Fibroblast of mammary gland (primary cell): ENCODE results near the gene RPS26.
"Not testable (repeated sequence)": the region's sequence is repeated elsewhere in the genome, so short reads cannot be mapped to it uniquely, and the experiment has no call there.

ENCODE experiments used
- DNase-seq: peaks from one replicate; pipeline ENCODE4 v3.0.0-alpha.2; 2010; ENCODE audit warnings: low read depth
- H3K4me3 ChIP-seq: 2 replicates; pipeline ENCODE4 v1.5.1; 2011; ENCODE audit warnings: low read depth, mild to moderate bottlenecking, low read length, moderate library complexity; ENCODE audit not compliant: control insufficient read depth
- TF ChIP-seq, protein P1 (sequence below): conservative IDR thresholded peaks from 2 replicates; pipeline ENCODE4 v1.5.1; 2011; ENCODE audit warnings: low read depth, low read length, inconsistent platforms; ENCODE audit not compliant: control insufficient read depth, insufficient read depth

Gene RPS26

DNA sequence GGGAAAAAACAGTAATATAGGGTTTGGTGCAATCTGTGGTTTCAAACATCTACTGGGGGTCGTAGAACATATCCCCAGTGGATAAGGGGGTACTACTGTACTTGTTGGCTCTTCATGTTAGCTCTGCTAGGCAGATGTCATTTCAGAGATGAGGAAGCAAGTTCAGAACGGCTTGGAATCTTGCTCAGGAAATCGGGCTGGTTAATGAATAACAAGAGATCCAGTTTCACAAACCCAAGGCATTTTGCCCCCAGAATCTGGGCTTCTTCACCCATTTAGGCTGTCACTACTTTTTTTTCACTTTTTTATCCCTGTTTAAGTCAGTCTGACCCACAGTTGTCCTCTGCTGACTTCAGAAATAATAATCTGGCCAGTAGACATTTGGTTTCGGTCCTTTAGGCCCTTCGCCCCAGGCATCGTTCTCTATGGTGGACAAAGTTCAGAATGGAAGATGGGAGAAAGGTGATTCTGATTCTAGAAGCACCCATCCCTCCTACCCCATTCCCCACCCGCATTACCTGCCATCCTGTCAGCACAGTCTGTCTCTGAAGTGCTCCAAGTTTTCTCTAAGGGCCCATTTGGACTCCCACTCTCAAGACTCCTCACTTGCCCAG is 40.1 kb upstream of the RPS26 start:
- DNase-seq = no peak
- no peak overlapping the region for H3K4me3 ChIP-seq
- TF ChIP-seq, protein P1, sequence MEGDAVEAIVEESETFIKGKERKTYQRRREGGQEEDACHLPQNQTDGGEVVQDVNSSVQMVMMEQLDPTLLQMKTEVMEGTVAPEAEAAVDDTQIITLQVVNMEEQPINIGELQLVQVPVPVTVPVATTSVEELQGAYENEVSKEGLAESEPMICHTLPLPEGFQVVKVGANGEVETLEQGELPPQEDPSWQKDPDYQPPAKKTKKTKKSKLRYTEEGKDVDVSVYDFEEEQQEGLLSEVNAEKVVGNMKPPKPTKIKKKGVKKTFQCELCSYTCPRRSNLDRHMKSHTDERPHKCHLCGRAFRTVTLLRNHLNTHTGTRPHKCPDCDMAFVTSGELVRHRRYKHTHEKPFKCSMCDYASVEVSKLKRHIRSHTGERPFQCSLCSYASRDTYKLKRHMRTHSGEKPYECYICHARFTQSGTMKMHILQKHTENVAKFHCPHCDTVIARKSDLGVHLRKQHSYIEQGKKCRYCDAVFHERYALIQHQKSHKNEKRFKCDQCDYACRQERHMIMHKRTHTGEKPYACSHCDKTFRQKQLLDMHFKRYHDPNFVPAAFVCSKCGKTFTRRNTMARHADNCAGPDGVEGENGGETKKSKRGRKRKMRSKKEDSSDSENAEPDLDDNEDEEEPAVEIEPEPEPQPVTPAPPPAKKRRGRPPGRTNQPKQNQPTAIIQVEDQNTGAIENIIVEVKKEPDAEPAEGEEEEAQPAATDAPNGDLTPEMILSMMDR = no peak

DNA sequence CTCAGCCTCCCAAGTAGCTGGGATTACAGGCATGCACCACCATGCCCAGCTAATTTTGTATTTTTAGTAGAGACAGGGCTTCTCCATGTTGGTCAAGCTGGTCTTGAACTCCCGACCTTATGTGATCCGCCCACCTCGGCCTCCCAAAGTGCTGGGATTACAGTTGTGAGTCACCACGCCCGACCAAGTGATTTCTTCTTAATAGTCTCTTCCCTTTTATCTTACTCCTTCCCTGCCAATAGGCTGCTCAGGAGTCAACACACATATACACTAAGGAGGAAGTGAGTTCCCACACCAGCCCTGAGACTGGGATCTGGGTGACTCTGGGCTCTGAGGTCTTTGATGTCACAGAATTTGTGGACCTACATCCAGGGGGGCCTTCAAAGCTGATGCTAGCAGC is 38.3 kb upstream of the RPS26 start:
- not testable (repeated sequence) for DNase-seq, H3K4me3 ChIP-seq

DNA sequence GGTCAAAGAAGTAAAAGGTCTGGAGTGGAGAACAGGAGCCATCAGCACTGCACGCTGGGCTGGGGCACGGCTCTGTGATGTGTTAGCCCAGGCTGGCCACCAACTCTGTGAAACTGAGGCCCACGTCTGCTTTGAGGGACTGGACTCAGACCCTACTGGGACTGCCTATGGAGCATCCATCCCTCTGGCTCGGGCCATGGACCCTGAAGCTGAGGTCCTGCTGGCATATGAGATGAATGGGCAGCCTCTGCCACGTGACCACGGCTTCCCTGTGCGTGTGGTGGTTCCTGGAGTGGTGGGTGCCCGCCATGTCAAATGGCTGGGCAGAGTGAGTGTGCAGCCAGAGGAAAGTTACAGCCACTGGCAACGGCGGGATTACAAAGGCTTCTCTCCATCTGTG is 37.5 kb upstream of the RPS26 start:
- no peak for DNase-seq
- no peak overlapping the region for H3K4me3 ChIP-seq
- TF ChIP-seq, protein P1 = no peak

DNA sequence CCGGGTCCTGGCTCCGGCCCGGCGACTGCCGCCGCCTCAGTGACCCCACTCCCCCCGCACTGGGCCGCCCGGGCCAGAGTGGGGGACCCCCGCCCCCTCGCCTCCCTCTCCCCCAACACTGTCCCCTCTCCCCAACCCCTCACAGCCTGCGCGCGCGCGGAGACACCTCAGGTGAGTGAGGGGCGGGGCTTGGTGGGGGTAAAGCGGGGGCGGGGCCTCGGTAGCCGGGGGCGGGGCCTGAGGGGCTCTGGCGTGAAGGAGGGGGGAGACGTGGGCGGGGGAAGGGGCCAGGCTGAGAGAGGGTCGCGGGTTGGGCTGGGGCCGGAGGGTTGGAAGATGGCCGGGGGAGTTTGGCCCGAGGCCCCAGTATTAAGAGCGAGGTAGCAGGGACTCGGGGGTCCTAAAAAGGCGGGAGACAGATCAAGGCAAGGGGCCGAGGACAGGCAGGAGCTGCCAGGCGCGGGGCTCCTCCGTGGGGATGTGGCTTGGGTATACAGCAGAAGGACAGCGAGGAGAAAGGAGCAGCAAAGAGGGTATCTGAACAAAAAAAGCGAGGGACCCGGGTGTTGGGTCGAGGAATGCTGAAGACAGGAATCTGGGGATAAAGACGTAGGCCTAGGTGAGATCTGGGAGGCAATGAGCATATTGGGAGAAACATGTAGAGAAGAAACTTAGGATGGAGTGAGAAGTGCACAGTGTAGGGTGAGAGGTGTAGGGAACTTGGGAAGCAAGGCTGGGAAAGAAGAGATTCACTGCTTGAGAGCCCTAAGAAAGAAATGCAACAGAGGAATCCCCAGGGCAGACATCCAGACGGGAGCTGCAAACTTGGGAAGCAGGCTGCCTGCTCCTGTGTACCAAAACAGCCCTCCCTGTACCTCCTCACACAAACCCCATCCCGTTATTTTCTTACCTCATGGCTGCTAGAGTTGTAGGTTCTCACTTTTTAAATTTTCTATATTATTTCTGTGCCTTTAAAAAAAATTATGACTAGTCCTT is 33.9 kb upstream of the RPS26 start:
- DNase-seq = peak; percentile 14
- TF ChIP-seq, protein P1 = no peak
- H3K4me3 ChIP-seq = peak overlapping the region; percentile 72

DNA sequence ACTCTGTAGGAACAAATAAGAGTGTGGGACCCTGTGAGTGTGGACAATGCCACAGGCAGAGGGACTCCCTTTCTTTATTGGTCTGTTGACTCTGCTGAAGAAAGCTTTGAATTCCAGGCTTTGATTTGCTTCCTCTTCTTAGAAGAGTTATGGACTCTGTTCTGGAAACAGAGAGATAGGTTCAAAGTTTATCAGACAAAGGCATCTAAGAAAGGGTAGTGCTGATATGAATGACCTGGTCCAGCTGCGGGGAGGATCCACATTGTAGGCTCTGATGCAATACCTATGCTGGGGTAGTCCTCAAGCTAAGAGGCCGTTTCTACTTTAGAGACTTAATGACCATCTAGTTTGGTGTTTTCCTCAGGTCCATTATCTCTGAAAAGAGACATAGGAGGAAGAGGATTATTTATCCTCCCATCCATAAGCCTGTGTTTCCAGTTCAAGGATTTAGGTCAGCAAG is 31.6 kb upstream of the RPS26 start:
- TF ChIP-seq, protein P1 = no peak
- H3K4me3 ChIP-seq = no peak overlapping the region
- no peak for DNase-seq

DNA sequence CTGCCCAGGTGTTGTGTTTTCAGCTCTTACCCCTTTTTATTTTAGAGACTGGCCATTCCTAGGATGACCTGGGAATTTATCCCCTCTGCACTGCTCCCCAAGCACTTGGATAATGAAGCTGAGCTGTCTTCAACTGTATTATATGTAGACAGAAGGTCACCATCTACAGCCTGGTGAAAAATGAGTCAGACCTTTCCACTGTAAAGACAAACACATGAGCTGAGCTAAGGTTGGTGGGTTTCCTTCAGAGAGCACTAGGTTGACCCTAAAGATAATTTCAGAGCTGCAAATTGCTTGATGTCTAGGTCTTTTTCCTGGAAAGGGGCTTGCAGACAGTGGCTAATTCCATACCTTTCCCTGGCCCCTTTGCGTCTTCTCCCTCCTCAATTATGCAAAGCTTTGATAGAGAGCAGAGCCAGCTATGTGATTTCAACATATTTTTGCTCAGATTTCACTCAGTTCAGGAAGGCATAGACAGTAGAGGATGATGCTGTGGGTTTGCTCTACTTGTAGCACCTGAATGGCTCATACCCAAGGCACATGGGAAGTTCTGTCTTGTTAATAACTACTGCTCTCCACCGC is 30.1 kb upstream of the RPS26 start:
- peak; percentile 20 for DNase-seq
- TF ChIP-seq, protein P1 = no peak
- H3K4me3 ChIP-seq = no peak overlapping the region

DNA sequence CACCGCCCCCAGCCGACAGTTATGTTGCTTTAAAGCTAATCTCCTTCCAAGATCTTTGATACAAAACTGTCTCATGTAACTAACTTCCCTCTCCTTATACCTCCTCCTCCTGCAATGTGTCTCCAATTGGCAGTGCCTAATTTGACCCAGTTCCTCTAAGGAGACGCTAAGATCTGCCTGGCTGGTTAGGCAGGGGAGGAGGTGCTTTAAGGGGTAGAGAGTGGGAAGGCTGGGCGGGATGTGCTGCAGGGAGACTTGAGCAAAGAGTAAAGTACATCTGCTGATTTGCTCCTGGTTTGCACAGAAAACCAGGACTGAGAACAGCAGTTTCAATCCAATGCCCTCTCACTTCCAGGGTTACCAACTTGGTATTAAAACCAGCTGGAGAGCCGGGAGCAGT is 28.2 kb upstream of the RPS26 start:
- TF ChIP-seq, protein P1 = no peak
- no peak overlapping the region for H3K4me3 ChIP-seq
- DNase-seq = no peak
